GM12878 (cell line): ENCODE measurements around the gene LFNG.

ENCODE experiments used
- CTCF ChIP-seq, 3 experiments: IDR thresholded peaks in 2 of 3; conservative IDR thresholded peaks in 1 of 3; 2 replicates each; pipeline ENCODE4 v1.5.1; 2011; ENCODE audit warnings: low read depth in 3 of 3, low read length in 3 of 3, mild to moderate bottlenecking in 3 of 3, control low read depth in 2 of 3, moderate library complexity in 2 of 3, inconsistent platforms in 1 of 3, mixed read lengths in 1 of 3; ENCODE audit not compliant: control insufficient read depth in 2 of 3, insufficient read depth in 1 of 3; ENCODE audit errors: extremely low read depth in 1 of 3
- EZH2 ChIP-seq: IDR thresholded peaks from 2 replicates; pipeline ENCODE4 v1.6.1; 2012; ENCODE audit warnings: low read depth, mild to moderate bottlenecking, control low read depth, inconsistent platforms, low read length, borderline replicate concordance; ENCODE audit not compliant: control insufficient read depth
- IRF3 ChIP-seq: fragments of 450-650 bp; IDR thresholded peaks from 2 replicates; pipeline ENCODE4 v1.6.1; 2014; ENCODE audit warnings: mild to moderate bottlenecking
- MLLT1 ChIP-seq: fragments of 450-650 bp; IDR thresholded peaks from 2 replicates; pipeline ENCODE4 v1.6.1; 2016; ENCODE audit warnings: mild to moderate bottlenecking
- MYB ChIP-seq: fragments of 150-350 bp; IDR thresholded peaks from 2 replicates; pipeline ENCODE4 v1.6.1; 2014; ENCODE audit warnings: mild to moderate bottlenecking, low read depth, low read length, borderline replicate concordance
- RBBP5 ChIP-seq: fragments of 200-600 bp; sonication (generic); conservative IDR thresholded peaks from 2 replicates; pipeline ENCODE4 v1.6.1; 2016
- TBL1XR1 ChIP-seq: IDR thresholded peaks from 2 replicates; pipeline ENCODE4 v1.6.1; 2012; ENCODE audit warnings: low read depth, low read length, improper control_type of control experiment
- ZNF217 ChIP-seq: fragments of 450-650 bp; IDR thresholded peaks from 2 replicates; pipeline ENCODE4 v1.6.1; 2017; ENCODE audit warnings: antibody characterized with exemption, mild to moderate bottlenecking
- ZNF24 ChIP-seq: fragments of 450-650 bp; IDR thresholded peaks from 2 replicates; pipeline ENCODE4 v1.6.1; 2017; ENCODE audit warnings: antibody characterized with exemption, mild to moderate bottlenecking

- TF ChIP-seq CTCF (IDR thresholded peaks at IDR 0.05 in 2 of 3, conservative IDR thresholded peaks at IDR 0.05 in 1 of 3; ENCODE audit: control insufficient read depth in 2 of 3, extremely low read depth in 1 of 3, insufficient read depth in 1 of 3, low read depth in 3 of 3, low read length in 3 of 3), result no peak
- TF ChIP-seq MLLT1, result no peak
- TF ChIP-seq TBL1XR1, result no peak
- no peak for TF ChIP-seq RBBP5
- no peak for TF ChIP-seq ZNF24
- TF ChIP-seq MYB, result no peak
- TF ChIP-seq EZH2, result no peak
- no peak for TF ChIP-seq IRF3
- TF ChIP-seq ZNF217, result no peak
Measured at GRCh38 chr7:2542916-2543871, 23.6 kb downstream of the LFNG start.
